ENCODE results near the gene TMEM151B.

TMEM151B gene

GRCh38 chr6:44263354-44264100, 6.7 kb upstream of the TMEM151B start:
- no peak for DNase-seq (ENCODE audit: low read depth in 2 of 3, low spot score in 2 of 3)

DNA sequence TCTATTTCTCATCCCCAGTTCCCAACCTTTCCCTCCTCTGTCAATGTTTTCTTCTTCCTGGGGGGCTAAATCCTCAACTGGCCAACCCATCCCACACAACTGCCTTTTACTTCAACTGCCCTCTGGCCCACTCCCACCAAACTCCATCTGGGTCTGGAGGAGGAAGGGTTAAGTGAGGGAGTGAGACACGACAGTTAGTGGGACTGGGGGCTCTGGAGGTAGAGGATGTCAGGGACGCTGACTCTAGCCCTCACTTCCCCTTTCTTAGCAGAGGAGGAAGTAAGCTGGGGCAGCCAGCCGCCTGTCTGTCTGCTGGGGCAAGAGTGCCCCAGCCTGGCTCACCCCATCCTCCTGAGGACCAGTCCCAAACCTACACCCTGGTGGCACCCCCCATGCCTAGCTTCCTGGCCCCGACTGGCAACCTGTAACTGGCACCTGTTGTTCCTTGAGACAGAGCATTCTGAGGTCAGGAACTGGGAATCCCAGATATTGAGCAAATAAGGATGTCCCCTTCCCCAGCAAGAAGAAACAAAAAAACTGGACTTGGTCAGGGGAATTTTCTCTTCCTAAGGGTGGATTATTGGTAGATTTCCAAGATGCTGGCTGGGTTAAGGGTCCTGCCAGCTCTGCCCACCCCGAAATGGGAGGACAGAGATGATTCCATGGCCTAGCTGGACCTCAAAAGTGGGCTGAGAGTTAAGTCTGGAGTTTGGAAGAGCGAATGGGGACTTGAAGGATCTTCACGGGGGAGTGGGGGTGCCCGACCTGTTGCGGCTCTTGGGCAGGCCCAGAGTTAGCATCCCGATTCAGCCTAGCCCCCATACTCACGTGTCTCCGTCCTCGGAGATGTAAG, 5.9 kb upstream of the TMEM151B start:
- no peak for DNase-seq (ENCODE audit: low read depth in 2 of 3, low spot score in 2 of 3)

DNA sequence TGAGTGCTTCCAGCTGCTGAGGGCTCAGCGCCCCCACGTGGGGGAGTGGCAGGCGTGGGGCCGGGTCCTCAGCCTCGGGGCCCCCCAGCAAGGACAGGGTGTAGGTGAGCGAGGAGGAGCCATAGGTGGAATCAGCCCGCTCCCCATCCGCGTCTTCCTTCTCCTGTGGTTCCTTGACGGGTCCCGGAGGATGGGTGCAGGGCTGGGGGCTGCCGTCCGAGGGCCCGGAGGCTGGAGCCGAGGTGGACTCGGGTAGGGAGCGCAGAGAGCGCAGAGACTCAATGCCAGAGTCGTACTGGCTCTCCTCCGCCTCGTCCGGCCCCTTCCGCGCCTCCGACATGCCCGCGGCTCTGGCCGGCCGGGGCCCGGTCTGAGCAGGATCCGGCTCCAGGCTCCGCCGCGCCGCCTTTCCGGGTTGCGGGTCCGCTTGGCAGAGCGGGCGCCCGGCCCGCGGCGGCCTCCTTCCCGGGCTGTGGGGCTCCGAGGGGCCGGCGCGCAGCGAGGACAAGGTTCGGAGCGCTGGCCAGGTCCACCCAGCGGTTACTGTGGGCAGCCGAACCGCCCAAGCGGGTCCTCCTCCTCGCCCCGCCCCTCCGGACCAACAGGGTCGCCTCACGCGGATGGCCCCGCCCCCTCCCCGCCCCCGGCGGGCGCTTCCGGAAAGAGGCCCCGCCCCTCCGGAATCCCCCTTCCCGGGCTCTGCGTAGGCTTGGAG, 5.1 kb upstream of the TMEM151B start, which contains the start of gene NFKBIE:
Gene NFKBIE (minus strand): TSS at position 545 of the 715 bp plus-strand sequence. CDS start 205 bp downstream, at position 340.
- peak; percentile 97 to 99 (median 97) for DNase-seq (ENCODE audit: low read depth in 2 of 3, low spot score in 2 of 3)

GRCh38 chr6:44265722-44266233, 4.5 kb upstream of the TMEM151B start:
- no peak for DNase-seq (ENCODE audit: low read depth in 2 of 3, low spot score in 2 of 3)

- DNase-seq (ENCODE audit: low read depth in 2 of 3, low spot score in 2 of 3), result no peak
These were observed 3.9 kb upstream of the TMEM151B start for GRCh38 chr6:44266347-44266746.

DNA sequence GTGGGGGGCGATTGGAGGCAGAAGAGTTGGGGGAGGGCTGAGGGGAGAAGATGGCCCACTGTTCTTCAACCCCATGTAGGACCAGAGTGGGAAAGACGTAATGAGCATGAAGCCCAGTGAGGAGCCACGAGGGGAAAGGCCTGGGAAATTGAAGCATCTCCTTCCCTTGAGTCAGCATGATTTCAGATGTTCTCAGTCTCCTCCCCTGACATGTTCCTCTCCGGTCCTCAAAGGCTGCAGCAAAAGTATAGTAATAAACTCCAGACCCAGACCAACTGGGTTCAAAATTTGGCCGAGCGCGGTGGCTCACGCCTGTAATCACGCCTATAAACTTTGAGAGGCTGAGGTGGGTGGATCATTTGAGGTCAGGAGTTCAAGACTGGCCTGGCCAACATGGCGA, 3.0 kb upstream of the TMEM151B start:
- no peak for DNase-seq (ENCODE audit: low read depth in 2 of 3, low spot score in 2 of 3)

DNA sequence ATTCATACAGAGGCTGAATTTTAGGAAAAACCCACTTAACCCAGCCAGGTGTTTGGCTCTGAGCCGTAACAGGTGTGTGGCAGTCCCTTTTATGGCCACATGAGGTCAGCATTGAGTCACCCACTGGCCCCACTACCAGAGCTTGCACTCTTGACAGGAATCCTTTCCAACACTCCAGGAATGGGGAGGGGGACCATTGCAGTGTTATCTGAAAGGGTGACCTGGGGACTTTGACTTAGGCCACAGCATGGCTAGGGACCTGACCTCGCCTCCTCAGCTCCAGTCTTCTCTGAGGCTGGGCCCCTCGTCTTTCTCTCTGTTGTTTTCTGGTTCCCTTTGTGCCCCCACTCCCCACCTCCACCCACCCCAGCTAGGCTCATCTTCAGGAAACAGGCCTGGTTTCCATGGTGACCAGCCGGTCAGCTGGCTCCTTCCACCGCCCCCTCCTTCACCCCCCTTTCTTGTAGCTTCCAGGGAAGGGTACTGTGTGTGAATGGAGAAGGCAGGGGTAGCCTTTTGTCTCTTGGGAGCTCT, 2.1 kb upstream of the TMEM151B start:
- no peak for DNase-seq (ENCODE audit: low read depth in 2 of 3, low spot score in 2 of 3)

DNA sequence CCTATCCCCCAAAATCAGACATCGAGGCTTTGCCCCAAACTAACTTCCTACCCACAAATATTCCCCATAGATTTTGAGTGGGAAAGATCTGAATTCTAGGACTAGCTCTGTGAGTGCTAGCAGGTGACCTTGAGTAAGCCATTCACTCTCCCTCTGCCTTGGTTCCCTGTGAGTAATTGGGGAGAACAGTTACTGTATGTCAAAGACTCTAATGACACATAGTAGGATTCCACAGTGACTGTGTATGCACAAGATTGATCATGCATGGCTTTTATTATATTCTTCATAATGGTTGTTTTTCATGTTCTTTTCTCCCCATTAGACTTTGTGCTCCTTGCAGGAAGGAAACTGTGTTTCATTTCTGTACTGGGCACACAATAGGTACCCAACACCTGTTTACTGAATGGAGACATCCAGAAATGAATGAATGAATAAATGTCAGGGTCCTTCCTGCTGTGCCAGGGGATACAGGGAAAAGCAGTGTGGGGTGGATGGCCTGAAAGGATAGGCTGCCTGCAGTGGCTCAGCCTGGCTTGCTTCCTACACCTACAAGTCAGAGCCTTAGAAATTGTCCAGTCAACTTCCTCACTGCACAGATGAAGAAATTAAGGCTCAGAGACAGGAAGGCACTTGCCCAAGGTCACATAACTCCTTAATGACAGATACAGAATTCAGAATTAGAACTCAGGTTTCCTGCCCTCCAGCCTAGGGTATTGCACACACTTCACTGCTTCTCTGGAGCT, 901 bp upstream of the TMEM151B start:
- no peak for DNase-seq (ENCODE audit: low read depth in 2 of 3, low spot score in 2 of 3)

DNA sequence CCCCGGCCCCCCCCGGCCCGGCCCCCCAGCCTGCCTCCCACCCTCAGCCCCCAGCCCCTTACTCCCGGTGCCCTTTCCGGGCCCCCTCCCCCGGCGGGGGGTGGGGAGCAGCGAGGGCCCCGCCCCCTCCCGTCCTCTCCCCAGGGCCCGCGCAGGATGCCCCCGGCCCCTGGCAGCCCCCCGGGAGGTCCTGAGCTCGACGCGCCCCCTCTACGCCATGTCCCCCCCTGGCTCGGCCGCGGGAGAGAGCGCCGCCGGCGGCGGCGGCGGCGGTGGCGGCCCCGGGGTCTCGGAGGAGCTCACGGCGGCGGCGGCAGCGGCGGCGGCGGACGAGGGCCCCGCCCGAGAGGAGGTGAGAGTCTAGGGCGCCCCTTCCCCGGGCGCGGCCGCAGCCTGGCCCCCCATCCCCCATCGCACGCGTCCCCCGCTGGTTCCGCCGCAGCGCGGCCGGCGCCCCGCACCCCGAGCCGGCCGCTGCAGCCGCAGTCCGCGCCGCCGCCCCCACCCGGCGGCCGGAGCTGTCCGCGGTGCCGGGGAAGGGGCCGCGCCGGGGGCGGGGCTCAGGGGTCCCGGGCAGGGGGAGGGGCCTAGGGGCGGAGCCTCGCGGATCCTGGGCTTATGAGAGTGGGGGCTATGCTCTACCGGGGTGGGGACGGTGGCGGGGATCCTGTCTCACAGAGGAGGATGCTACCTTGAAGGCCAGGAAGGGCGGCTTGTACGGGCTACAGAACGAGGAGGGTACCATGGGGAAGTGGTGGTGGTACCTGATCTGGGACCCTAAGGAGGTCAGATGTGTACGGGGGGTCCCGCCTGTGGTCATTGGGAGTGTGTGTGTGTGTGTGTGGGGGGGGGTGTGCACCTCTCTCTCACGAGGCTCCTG, 516 bp downstream of the TMEM151B start:
- DNase-seq (ENCODE audit: low read depth in 2 of 3, low spot score in 2 of 3), result no peak

DNA sequence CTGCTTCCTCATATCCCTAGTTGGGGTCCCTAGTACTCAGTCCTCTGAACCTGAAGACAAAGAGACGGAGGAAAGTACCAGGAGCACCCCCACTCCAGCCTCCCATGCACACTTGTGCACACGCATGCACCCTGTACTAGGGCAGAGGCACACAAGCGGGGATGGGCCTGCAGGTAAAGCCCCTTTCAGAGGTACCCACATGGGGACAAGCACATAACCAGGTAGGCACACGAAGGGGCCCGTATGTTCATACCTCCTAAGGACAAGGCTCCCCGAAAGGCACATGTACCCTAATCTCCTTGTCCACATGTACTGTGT, 1.1 kb downstream of the TMEM151B start:
- DNase-seq (ENCODE audit: low read depth in 2 of 3, low spot score in 2 of 3), result no peak

- DNase-seq (ENCODE audit: low read depth in 2 of 3, low spot score in 2 of 3), result no peak
These were observed 1.7 kb downstream of the TMEM151B start for GRCh38 chr6:44271914-44272313.

GRCh38 chr6:44272529-44272928, 2.3 kb downstream of the TMEM151B start:
- DNase-seq (ENCODE audit: low read depth in 2 of 3, low spot score in 2 of 3), result no peak

GRCh38 chr6:44272999-44273566, 2.8 kb downstream of the TMEM151B start:
- DNase-seq (ENCODE audit: low read depth in 2 of 3, low spot score in 2 of 3), result no peak

DNA sequence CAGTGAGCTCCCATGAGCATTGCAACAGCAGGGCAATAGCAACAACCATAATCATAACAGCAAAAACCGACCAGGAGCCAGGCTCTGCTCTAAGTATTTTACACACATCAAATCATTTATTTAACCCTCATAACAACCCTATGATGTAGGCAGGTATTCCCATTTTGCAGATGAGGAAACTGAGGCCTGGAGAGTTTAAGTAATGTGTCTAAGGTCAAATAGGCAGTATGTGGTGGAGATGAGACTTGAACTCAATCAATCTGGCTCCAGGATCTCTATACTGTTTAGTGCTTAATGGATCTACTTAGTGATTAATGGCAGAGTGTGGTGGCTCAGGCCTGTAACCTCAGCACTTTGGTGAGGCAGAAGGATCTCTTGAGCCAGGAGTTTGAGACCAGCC, 3.4 kb downstream of the TMEM151B start:
- no peak for DNase-seq (ENCODE audit: low read depth in 2 of 3, low spot score in 2 of 3)

DNA sequence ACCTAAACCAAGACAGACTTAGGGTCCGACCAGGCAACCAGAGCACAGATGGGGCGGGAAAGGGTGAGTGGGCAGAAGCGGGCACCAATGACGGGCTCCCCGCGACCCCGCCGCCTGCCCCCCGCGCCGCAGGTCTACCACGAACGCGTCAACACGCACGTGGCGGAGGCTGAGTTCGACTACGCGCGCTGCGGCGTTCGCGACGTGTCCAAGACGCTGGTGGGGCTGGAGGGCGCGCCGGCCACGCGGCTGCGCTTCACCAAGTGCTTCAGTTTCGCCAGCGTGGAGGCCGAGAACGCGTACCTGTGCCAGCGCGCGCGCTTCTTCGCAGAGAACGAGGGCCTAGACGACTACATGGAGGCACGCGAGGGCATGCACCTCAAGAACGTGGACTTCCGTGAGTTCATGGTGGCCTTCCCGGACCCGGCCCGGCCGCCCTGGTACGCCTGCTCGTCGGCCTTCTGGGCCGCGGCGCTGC, 5.1 kb downstream of the TMEM151B start:
- DNase-seq (ENCODE audit: low read depth in 2 of 3, low spot score in 2 of 3), result no peak

DNA sequence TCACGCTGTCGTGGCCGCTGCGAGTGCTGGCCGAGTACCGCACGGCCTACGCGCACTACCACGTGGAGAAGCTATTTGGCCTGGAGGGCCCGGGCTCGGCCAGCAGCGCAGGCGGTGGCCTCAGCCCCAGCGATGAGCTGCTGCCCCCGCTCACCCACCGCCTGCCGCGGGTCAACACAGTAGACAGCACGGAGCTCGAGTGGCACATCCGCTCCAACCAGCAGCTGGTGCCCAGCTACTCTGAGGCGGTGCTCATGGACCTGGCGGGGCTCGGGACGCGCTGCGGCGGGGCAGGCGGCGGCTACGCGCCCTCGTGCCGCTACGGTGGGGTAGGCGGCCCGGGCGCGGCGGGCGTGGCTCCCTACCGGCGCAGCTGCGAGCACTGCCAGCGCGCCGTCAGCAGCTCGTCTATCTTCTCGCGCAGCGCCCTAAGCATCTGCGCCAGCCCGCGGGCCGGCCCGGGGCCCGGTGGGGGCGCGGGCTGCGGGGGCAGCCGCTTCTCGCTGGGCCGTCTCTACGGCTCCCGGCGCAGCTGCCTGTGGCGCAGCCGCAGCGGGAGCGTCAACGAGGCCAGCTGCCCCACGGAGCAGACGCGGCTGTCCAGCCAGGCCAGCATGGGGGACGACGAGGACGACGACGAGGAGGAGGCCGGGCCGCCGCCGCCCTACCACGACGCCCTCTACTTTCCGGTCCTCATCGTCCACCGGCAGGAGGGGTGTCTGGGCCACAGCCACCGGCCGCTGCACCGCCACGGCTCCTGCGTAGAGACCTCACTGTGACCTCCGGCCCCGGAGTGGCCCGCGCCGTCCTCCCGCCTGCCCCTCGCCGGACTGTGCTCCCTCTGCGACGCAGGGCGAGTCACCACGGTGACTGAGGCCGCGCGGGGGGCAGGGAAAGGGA, 5.7 kb downstream of the TMEM151B start:
- DNase-seq (ENCODE audit: low read depth in 2 of 3, low spot score in 2 of 3), result no peak

- DNase-seq (ENCODE audit: low read depth in 2 of 3, low spot score in 2 of 3), result no peak
These were observed 6.7 kb downstream of the TMEM151B start for GRCh38 chr6:44276667-44277640.

Measured in activated CD8-positive, alpha-beta memory T cell treated with anti-CD3 and anti-CD28 coated beads for 48 hours (primary cell).